OCI-LY1 (cell line): Measurements from ENCODE around the gene NOS1.

Source experiments
- H2AFZ ChIP-seq: fragments of 200-600 bp; sonication (generic), shearing (Covaris generic); 2 replicates; pipeline ENCODE4 v1.6.0; 2014; ENCODE audit warnings: antibody characterized with exemption, mild to moderate bottlenecking, low read length
- H3F3A ChIP-seq: fragments of 200-600 bp; sonication (generic), shearing (Covaris generic); 2 replicates; pipeline ENCODE4 v1.6.0; 2014; ENCODE audit warnings: mild to moderate bottlenecking, antibody characterized with exemption, low read length, moderate library complexity; ENCODE audit not compliant: insufficient read depth
- H3K27ac ChIP-seq: fragments of 200-600 bp; sonication (generic); 2 replicates; pipeline ENCODE4 v1.5.1; 2014; ENCODE audit warnings: low read length, mixed run types, mild to moderate bottlenecking, low read depth; ENCODE audit not compliant: poor library complexity, severe bottlenecking
- H3K27me3 ChIP-seq: fragments of 200-600 bp; sonication (generic); 2 replicates; pipeline ENCODE4 v1.6.0; 2014; ENCODE audit warnings: antibody characterized with exemption, mild to moderate bottlenecking, low read length, moderate library complexity; ENCODE audit not compliant: insufficient read depth
- H3K36me3 ChIP-seq: fragments of 200-600 bp; sonication (generic); 2 replicates; pipeline ENCODE4 v1.6.1; 2014; ENCODE audit warnings: mild to moderate bottlenecking, antibody characterized with exemption, low read length, moderate library complexity, mixed read lengths; ENCODE audit not compliant: insufficient read depth
- H3K4me1 ChIP-seq: fragments of 200-600 bp; sonication (generic); 2 replicates; pipeline ENCODE4 v1.5.1; 2014; ENCODE audit warnings: mild to moderate bottlenecking, low read length, moderate library complexity; ENCODE audit not compliant: insufficient read depth, severe bottlenecking
- H3K4me2 ChIP-seq: fragments of 200-600 bp; sonication (generic), shearing (Covaris generic); 2 replicates; pipeline ENCODE4 v1.6.1; 2014; ENCODE audit warnings: low read length
- H3K4me3 ChIP-seq: fragments of 200-600 bp; sonication (generic); 2 replicates; pipeline ENCODE4 v1.5.1; 2014; ENCODE audit warnings: low read length, low read depth, mild to moderate bottlenecking, mixed read lengths; ENCODE audit not compliant: poor library complexity, severe bottlenecking
- H3K79me2 ChIP-seq: fragments of 200-600 bp; shearing (Covaris generic); 2 replicates; pipeline ENCODE4 v1.6.1; 2016; ENCODE audit warnings: mixed run types, low read length, mixed read lengths; ENCODE audit not compliant: insufficient read depth
- H3K9ac ChIP-seq: fragments of 200-600 bp; sonication (generic), shearing (Covaris generic); 2 replicates; pipeline ENCODE4 v1.6.1; 2014; ENCODE audit warnings: mild to moderate bottlenecking, low read length, mixed read lengths
- H3K9me2 ChIP-seq: fragments of 200-600 bp; sonication (generic), shearing (Covaris generic); 2 replicates; pipeline ENCODE4 v1.6.1; 2014; ENCODE audit warnings: low read depth, mild to moderate bottlenecking, low read length, mixed read lengths
- H3K9me3 ChIP-seq: fragments of 200-600 bp; shearing (Covaris generic); 2 replicates; pipeline ENCODE4 v1.6.1; 2014; ENCODE audit warnings: low read length, mixed read lengths
- H4K20me1 ChIP-seq: fragments of 200-600 bp; sonication (generic), shearing (Covaris generic); 2 replicates; pipeline ENCODE4 v1.6.0; 2016; ENCODE audit warnings: mild to moderate bottlenecking, low read length; ENCODE audit not compliant: insufficient read depth
- CTCF ChIP-seq: fragments of 200-600 bp; sonication (generic), shearing (Covaris generic); IDR thresholded peaks from 2 replicates; pipeline ENCODE4 v1.5.1; 2017; ENCODE audit warnings: mild to moderate bottlenecking, antibody characterized with exemption, low read length, moderate library complexity, mixed read lengths
- EZH2 ChIP-seq: fragments of 200-600 bp; sonication (generic), shearing (Covaris generic); IDR thresholded peaks from 2 replicates; pipeline ENCODE4 v1.8.0; 2017; ENCODE audit warnings: borderline replicate concordance, mixed run types, mild to moderate bottlenecking, antibody characterized with exemption, low read length, moderate library complexity, mixed read lengths

The NOS1 gene

GRCh38 chr12:117234441-117234840 is 127.0 kb downstream of the NOS1 start:
- Histone ChIP-seq H3K9me2 (no peaks in the 10 kb centered on the region), H3K27me3 (0 out of 2 replicates have a peak, but pooled peaks cover 5% of the 10 kb centered on the region), H3K4me2 (no peak overlapping the region), H3F3A (no peaks in the 10 kb centered on the region), H2AFZ (no peak overlapping the region), H3K27ac (no peak overlapping the region), H3K9me3 (no peaks in the 10 kb centered on the region), H3K36me3 (no peaks in the 10 kb centered on the region), H3K79me2 (no peaks in the 10 kb centered on the region), H4K20me1 (no peaks in the 10 kb centered on the region), H3K9ac (no peak overlapping the region), H3K4me1 (no peaks in the 10 kb centered on the region), H3K4me3 (no peak overlapping the region)
- TF ChIP-seq CTCF (no peak), EZH2 (no peak)

DNA sequence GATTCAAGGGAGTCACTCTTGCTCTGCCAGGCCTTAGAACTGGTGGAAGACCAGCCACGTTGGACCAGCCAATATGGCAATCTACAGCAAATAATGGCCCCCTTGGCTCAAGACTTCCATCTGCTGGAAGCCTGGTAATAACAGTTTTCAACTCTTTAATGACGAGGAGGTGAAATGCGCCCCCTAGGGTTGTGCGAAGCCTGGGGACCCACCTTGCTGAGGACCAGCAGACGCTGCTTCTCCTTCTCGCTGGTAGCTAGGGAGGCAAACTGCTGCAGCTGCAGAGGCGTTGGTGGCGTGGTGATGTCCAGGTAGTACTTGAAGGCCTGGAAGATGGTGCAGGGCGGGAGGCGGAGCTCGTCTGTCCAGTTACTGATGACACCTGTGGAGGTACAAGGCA is 129.7 kb downstream of the NOS1 start:
- Histone ChIP-seq H3K27me3 (peaks cover 7% of the 10 kb centered on the region; the same call in 1 of the 2 replicates), H3K9ac (no peak overlapping the region), H3K36me3 (no peaks in the 10 kb centered on the region), H3K27ac (no peak overlapping the region), H2AFZ (no peak overlapping the region), H3K4me3 (no peak overlapping the region), H3K9me3 (no peaks in the 10 kb centered on the region), H3K79me2 (no peaks in the 10 kb centered on the region), H4K20me1 (no peaks in the 10 kb centered on the region), H3K4me2 (no peak overlapping the region), H3K4me1 (no peaks in the 10 kb centered on the region), H3F3A (no peaks in the 10 kb centered on the region), H3K9me2 (no peaks in the 10 kb centered on the region)
- TF ChIP-seq EZH2, result no peak
- peak; percentile 52 for TF ChIP-seq CTCF

GRCh38 chr12:117228239-117228638 is 133.2 kb downstream of the NOS1 start:
- H3F3A ChIP-seq, result no peaks in the 10 kb centered on the region
- H3K4me2 ChIP-seq, result no peak overlapping the region
- no peak overlapping the region for H2AFZ ChIP-seq
- H3K9ac ChIP-seq, result no peak overlapping the region
- no peaks in the 10 kb centered on the region for H3K36me3 ChIP-seq
- no peak for TF ChIP-seq EZH2
- TF ChIP-seq CTCF, result no peak
- H3K4me3 ChIP-seq, result no peak overlapping the region
- H3K9me2 ChIP-seq, result no peaks in the 10 kb centered on the region
- no peaks in the 10 kb centered on the region for H3K79me2 ChIP-seq
- no peaks in the 10 kb centered on the region for H3K9me3 ChIP-seq
- H3K27me3 ChIP-seq, result peaks cover 12% of the 10 kb centered on the region
- no peaks in the 10 kb centered on the region for H4K20me1 ChIP-seq
- no peaks in the 10 kb centered on the region for H3K4me1 ChIP-seq
- H3K27ac ChIP-seq, result no peak overlapping the region
